ENCODE measurements around the gene CENPF.
"Not testable (repeated sequence)": the region's sequence is repeated elsewhere in the genome, so short reads cannot be mapped to it uniquely, and the experiment has no call there.

Gene CENPF

DNA sequence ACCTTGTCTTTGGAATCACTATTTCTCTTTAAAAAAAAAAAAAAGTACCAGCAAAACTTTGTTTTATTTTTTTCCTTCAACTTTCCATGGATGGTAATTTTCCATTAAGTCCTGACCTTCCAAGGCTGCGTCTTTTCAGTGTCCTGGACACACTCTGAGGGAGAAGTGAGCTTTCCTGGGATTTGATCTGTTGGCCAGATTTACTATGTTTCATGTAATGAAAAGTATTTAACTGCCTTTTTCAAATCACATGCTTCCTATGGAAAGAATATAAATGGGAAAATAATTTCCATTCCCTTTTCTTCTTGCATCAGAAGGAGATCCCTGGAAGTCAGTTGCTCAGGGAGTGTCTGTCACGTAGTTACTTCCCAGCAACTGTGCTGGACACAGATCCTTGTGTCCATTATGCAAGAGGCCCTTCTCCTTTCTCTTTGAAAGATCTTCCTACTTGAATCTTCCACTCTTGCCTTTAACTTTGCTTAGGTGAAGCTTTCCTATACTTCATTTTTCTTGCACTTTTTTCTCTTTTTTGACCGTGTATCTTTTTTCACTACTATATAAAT is 59.3 kb downstream of the CENPF start:
- DNase-seq, result no peak

- no peak for DNase-seq
Observed at GRCh38 chr1:214664651-214665433, 61.8 kb downstream of the CENPF start.

DNA sequence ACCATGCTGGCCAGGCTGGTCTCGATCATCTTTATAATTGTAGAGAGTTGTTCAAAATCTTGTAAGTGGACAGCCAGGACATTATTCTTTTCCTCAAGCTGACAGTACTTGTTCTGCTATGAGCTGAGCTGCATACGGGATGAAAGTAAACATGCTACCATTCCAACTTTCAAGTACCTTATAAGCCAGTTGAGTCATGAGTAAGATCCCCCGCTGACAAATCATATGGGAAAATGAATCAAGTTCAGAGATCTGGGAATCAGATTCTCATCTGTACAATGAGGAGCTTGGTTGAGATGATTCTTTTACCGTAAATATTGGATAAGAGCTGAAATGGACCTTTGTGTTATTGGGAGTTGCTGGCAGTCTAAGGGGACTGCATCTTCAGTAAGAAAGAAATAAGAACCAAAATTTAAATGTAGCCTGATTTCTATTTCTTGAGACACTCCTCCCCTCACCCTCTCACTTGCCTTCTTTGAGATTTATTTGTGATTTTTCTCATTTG is 62.7 kb downstream of the CENPF start:
- DNase-seq, result no peak

DNA sequence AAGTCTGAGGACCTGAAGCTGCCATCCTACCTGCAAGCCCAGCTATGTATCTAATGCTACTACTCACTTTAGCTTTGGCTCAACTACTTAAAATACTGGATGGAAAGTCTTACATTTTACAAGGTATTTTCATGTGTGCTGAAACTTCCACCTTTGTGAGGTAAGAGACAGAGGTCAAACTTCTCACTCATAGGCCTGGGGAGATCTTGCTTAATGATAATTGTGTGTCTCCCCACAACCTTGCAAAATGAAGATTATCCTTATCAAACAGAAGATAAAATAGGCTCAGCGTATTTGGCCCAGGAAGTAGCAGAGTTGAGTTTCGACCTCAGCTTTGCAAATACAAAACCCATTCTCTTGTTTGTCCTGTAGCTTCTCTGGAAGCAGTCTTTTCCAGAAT is 63.7 kb downstream of the CENPF start:
- DNase-seq, result no peak

DNA sequence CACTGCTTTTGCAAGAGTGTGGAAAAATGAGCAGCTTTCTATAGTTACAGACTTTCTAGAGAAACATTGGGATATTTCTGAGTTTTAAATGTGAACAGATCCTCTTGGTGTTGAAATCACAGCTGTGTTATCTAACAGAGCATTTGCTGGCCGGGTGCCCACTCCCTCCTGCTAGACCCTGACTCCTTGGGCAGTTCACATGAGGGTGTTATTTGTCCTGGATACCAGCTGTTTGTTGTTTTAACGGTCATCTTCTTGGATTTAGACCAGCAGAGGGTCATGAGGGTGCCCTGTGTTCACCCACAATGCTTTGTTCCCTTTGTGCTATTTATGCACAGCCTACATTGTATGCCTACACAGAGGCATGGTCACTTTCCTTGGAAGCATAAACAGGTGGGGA is 67.1 kb downstream of the CENPF start:
- DNase-seq, result peak in 1 of 2 experiments; percentile 3

DNA sequence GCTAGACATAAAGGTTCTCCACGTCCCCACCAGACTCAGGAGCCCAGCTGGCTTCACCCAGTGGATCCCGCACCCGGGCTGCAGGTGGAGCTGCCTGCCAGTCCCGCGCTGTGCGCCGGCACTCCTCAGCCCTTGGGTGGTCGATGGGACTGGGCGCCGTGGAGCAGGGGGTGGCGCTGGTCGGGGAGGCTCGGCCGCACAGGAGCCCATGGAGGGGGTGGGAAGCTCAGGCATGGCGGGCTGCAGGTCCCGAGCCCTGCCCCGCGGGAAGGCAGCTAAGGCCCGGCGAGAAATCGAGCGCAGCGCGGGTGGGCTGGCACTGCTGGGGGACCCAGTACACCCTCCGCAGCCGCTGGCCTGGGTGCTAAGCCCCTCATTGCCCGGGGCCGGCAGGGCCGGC is 70.0 kb downstream of the CENPF start:
- DNase-seq, result not testable (repeated sequence)

GRCh38 chr1:214673576-214673975 is 70.6 kb downstream of the CENPF start:
- DNase-seq, result no peak

DNA sequence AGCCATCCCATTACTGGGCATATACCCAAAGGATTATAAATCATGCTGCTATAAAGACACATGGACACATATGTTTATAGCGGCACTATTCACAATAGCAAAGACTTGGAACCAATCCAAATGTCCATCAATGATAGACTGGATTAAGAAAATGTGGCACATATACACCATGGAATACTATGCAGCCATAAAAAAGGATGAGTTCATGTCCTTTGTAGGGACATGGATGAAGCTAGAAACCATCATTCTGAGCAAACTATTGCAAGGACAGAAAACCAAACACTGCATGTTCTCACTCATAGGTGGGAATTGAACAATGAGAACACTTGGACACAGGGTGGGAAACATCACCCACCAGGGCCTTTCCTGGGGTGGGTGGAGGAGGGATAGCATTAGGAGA is 72.5 kb downstream of the CENPF start:
- not testable (repeated sequence) for DNase-seq

- no peak for DNase-seq
Observed at GRCh38 chr1:214676747-214677146, 73.8 kb downstream of the CENPF start.

- no peak for DNase-seq
Observed at GRCh38 chr1:214677945-214678344, 75.0 kb downstream of the CENPF start.

DNA sequence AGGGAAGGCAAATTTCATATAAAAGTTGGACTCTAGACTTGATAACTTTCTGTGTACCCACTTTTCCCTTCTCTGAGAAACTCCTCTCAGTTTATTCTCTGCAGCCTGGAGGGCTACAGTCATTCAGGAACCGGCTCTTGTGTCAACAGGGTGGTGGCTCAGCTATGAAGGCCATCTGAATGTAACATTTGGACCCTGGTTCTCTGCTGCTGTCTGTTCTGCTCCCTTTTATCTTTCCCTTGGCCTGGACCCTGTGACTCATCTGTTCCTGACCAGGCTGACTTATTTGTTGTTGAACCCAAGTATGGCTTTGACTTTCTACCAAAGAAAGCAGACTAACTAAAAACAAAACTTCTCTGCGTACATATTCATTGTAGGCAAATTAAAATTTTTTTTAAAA is 75.4 kb downstream of the CENPF start:
- DNase-seq, result no peak

- DNase-seq, result no peak
Observed at GRCh38 chr1:214683621-214684020, 80.6 kb downstream of the CENPF start.

DNA sequence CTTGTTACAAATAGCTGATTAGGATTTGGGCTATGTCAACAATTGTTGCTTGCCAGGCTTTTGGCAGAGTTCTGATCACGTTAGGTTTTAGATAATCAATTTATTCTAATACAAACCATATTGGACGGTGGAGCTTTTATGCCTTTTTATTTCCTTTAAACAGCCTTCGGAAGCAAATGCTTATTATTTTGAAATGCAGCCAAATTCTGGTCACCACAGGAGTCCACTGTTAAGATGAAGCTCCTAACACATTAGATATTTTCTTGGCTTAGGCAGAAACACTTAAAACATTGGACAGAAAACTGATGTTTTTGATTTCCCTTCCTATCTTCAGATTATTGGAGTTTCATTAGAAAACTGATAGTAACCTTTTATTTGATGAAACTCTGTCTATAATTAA is 82.9 kb downstream of the CENPF start:
- no peak for DNase-seq

DNA sequence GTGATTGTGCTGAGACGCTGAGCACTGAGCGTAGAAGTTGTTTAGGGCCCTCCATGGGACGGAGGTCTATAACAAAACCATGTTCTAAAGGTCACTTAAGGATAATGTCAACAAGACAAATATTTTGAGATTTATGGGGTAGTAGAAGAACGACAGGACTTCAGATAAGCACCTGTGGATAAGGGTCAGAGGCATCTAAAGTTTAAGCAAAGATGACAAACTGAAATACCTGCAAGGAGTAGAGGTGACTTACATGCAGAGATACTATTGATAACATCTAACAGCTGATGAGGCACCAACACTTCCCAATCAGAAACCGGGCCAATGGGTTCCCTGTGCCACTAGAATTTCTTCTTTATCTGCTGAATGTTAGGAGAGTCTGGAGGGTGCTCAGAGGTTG is 83.5 kb downstream of the CENPF start:
- DNase-seq, result no peak

- no peak for DNase-seq
Observed at GRCh38 chr1:214688891-214689290, 85.9 kb downstream of the CENPF start.

DNA sequence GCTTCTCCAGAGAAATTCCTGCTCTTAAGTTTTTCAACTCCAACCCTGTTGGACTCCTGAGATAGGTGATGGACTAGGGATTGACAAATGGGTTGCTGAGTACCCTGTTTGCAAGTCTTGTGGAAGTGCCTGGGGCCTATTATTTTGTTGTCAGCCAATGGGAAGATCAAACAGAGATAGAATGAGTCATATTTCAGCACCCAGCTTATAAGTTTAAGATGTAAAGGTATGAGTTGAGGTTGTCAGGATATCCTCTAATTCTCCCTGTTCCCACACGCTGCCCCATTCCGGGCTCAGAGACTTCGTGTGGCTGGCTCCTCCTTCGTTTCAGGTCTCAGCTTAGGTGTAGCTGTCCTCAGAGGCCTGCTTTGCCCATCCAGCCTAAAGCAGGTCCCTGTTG is 91.8 kb downstream of the CENPF start:
- DNase-seq, result no peak

DNA sequence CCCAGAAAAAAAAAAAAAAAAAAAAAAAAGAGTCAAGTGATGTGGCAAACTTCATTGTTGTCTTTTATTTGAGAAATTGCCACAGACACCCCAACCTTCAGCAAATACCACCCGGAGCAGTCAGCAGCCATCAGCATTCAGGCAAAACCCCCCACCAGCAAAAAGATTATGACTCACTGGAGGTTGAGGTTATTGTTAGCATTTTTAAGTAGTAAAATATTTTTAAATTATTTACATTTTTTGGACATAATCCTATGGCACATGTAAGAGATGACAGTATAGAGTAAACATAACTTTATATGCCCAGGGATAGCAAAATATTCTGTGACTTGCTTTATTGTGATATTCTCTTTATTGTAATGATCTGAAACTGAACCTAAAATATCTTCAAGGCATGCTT is 95.6 kb downstream of the CENPF start:
- DNase-seq, result no peak

DNA sequence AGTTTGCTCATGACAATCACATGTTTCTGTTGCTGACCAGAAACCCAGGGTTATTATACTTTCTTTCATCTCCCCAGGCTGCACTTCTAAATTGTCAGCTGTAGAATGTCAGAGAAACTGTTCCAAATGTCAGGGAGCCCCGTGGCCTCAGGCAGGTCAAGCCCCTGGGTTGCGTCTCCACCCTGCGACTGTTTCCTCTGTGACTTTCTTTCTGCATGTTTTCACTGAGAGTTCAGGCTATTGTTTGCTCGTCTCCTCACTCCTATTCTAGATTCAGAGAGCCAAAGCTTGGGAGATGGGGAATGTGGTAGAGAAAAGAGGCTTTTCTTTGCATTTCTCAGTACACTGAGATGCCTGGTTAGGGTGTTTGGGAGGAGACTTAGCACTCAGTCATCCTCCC is 97.4 kb downstream of the CENPF start:
- no peak for DNase-seq

- no peak for DNase-seq
Observed at GRCh38 chr1:214702556-214702955, 99.6 kb downstream of the CENPF start.

- DNase-seq, result no peak
Observed at GRCh38 chr1:214707306-214708087, 104.5 kb downstream of the CENPF start.

DNA sequence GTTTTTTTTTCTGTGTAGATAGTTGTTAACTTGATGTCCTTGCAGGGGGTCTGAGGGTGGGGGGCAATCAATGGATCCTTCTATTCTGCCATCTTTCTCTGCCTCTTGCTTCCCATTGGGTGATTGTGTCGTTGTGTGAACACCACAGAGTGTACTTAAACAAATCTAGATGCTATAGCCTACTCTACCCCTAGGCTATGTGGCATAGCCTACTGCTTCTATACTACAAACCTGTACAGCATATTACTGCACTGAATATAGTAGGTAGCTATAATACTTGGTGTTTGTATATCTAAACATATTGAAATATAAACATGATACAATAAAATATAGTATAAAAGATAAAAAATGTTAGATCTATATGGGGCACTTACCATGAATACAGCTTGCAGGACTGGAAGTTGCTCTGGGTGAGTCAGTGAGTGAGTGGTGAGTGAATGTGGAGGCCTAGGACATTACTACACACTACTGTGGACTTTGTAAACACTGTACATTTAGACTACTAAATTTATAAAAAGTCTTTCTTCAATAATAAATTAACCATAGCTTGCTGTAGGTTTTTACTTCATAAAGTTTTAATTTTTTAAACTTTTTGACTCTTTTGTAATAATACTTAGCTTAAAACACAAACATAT is 105.4 kb downstream of the CENPF start:
- no peak for DNase-seq

GRCh38 chr1:214709241-214709640 is 106.2 kb downstream of the CENPF start:
- no peak for DNase-seq

GRCh38 chr1:214712737-214713136 is 109.7 kb downstream of the CENPF start:
- no peak for DNase-seq
